Spleen (tissue), 7 donors: ENCODE measurements around the gene BECN2.

Experiments
- CTCF ChIP-seq, 11 experiments: fragments of 200-600 bp in 7 of 11; fragments of 450-650 bp in 4 of 11; sonication (generic) in 4 of 11; IDR thresholded peaks in 8 of 11; conservative IDR thresholded peaks in 3 of 11; 1 replicate in 7 of 11; 2 replicates in 4 of 11; pipeline versions ENCODE4 v1.4.0 to v1.8.0; 2016 to 2021; ENCODE audit warnings: antibody characterized with exemption in 11 of 11, inconsistent platforms in 4 of 11, mild to moderate bottlenecking in 1 of 11
- POLR2A ChIP-seq, 3 donors: fragments of 450-650 bp; IDR thresholded peaks; one replicate each; pipeline ENCODE4 v1.5.1; 2017; ENCODE audit warnings: antibody characterized with exemption in 3 of 3, mild to moderate bottlenecking in 1 of 3
- POLR2AphosphoS5 ChIP-seq, 3 donors: sonication (generic); formaldehyde crosslinking; IDR thresholded peaks; one replicate each; pipeline ENCODE4 v1.5.1; 2017; ENCODE audit warnings: antibody characterized with exemption in 3 of 3
- donor health status: DM: no; HTN: no; CAD: no; lungs with moderate emphysema.
- donor health status: DM: no; HTN: no; CAD: no.
- donor health status: DM: no; HTN: no; CAD: no.

GRCh38 chr1:241979926-241980325 is 22.4 kb downstream of the BECN2 start:
- TF ChIP-seq CTCF (IDR thresholded peaks at IDR 0.05 in 8 of 11, conservative IDR thresholded peaks at IDR 0.05 in 3 of 11) (no peak), POLR2AphosphoS5 (IDR thresholded peaks at IDR 0.05) (no peak), POLR2A (IDR thresholded peaks at IDR 0.05) (no peak)
